ENCODE results near the gene MAP6. TPM values are rescaled to one million over a fixed set of nuclear protein-coding genes. Genes with fewer than 3 reads are reported as not detected.

Gene MAP6
- total RNA-seq, 1 donor from 2014 or later, result 3.3 TPM

DNA sequence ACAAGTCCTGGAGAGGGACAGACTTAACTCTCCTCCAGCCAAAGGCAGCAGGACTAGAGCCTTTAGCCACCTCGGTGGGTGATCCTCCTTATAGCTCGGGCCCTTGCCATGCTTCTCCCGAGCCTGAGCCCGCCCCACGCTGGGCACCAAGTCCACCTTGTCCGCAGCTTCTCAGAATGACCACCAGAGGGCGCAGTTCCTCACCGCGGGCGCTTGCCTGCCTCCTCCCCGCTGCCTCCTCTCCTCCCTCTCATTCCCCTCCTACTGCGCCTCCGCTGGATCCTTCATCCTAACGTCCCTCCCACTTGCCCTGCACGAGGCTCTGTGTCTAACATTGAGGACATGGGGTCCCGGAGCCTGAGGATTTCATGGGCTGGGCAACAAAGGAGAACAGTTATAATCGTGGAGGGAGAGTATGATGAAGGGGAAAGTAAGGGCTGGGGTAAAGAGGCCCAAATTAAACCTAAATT is 37.5 kb upstream of the MAP6 start:
- Histone ChIP-seq H3K27me3 (ENCODE audit: control insufficient read depth, insufficient read depth, low read length) (no peaks in the 10 kb centered on the region), H3K36me3 (ENCODE audit: control insufficient read depth, insufficient read depth, low read length) (no peaks in the 10 kb centered on the region), H3K4me3 (ENCODE audit: low read depth, low read length) (no peak overlapping the region)
- TF ChIP-seq, protein P1, sequence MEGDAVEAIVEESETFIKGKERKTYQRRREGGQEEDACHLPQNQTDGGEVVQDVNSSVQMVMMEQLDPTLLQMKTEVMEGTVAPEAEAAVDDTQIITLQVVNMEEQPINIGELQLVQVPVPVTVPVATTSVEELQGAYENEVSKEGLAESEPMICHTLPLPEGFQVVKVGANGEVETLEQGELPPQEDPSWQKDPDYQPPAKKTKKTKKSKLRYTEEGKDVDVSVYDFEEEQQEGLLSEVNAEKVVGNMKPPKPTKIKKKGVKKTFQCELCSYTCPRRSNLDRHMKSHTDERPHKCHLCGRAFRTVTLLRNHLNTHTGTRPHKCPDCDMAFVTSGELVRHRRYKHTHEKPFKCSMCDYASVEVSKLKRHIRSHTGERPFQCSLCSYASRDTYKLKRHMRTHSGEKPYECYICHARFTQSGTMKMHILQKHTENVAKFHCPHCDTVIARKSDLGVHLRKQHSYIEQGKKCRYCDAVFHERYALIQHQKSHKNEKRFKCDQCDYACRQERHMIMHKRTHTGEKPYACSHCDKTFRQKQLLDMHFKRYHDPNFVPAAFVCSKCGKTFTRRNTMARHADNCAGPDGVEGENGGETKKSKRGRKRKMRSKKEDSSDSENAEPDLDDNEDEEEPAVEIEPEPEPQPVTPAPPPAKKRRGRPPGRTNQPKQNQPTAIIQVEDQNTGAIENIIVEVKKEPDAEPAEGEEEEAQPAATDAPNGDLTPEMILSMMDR (IDR thresholded peaks at IDR 0.05; ENCODE audit: insufficient read depth, low read length, poor library complexity, severe bottlenecking), result peak; percentile 94
- no peak for DNase-seq (ENCODE audit: low read depth)

DNA sequence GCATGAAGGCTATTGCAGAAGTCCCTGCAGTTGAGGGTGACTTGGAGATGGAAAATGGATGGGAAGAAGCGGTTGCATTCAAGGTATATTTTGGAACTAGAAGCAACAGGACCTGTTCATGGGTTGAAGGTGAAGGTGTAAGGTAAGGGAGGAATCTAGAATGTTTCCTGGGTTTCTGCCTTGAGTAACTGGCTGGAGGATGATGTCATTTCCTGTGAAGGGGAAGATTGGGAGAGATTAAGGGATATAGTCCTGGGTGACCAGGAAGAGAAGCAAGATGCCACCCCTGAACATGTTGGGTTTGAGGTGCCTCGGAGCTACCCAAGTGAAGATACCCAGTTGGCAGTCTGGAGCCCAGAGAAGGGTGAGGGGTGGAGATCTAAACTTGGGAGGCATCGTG is 36.7 kb upstream of the MAP6 start:
- DNase-seq (ENCODE audit: low read depth), result no peak
- Histone ChIP-seq H3K4me3 (ENCODE audit: low read depth, low read length) (no peak overlapping the region), H3K36me3 (ENCODE audit: control insufficient read depth, insufficient read depth, low read length) (no peaks in the 10 kb centered on the region)

DNA sequence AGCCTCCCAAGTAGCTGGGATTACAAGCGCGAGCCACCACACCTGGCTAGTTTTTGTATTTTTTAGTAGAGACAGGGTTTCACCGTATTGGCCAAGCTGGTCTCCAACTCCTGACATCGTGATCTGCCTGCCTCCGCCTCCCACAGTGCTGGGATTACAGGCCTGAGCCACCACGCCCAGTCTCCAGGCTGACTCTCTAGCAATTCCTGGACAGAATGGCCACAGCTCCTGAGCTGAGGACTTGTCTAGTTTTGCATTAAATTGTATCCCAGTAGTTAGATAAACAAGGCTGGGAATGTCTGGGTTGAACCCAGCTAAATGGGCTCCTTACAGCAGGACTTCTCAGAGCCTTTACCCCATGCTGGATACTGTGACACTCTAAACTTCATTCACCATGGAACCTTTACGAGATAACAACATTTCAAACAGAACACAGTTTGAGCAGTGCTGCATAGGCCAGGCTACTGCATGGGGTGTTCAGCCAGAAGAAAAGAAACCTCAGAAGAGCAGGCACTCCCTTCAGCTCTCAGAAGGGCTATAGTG is 34.9 kb upstream of the MAP6 start:
- Histone ChIP-seq H3K4me3 (ENCODE audit: low read depth, low read length) (no peak overlapping the region), H3K27me3 (ENCODE audit: control insufficient read depth, insufficient read depth, low read length) (no peaks in the 10 kb centered on the region)

More for the DNA sequence above, 36.7 kb upstream of the MAP6 start:
- H3K27me3 ChIP-seq (ENCODE audit: control insufficient read depth, insufficient read depth, low read length), result no peaks in the 10 kb centered on the region
- TF ChIP-seq, protein P1 (IDR thresholded peaks at IDR 0.05; ENCODE audit: insufficient read depth, low read length, poor library complexity, severe bottlenecking), result no peak

DNA sequence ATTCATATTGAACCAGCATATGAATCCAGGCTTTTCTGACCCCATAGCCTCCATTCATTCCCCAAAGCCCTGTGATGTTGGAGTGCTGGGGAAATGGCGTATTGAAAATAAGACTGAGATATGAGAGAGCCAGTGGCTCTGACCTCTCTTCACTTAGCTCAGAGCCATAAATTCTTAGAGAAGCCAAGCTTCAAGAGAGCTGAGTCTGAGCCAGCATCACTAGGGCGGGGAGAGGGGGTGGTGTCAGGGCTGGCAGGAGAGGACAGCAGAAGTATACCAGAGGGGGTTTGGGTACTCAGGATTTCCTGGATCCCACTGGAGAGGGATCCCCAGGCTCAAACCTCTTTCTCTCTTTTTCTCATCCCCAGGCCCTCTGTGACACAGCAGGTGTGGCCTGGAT is 32.1 kb upstream of the MAP6 start:
- DNase-seq (ENCODE audit: low read depth), result no peak
- Histone ChIP-seq H3K27me3 (ENCODE audit: control insufficient read depth, insufficient read depth, low read length) (no peaks in the 10 kb centered on the region), H3K36me3 (ENCODE audit: control insufficient read depth, insufficient read depth, low read length) (no peaks in the 10 kb centered on the region), H3K4me3 (ENCODE audit: low read depth, low read length) (no peak overlapping the region)
- TF ChIP-seq, protein P1 (IDR thresholded peaks at IDR 0.05; ENCODE audit: insufficient read depth, low read length, poor library complexity, severe bottlenecking), result no peak

More for the DNA sequence above, 34.9 kb upstream of the MAP6 start:
- H3K36me3 ChIP-seq (ENCODE audit: control insufficient read depth, insufficient read depth, low read length), result no peaks in the 10 kb centered on the region
- TF ChIP-seq, protein P1 (IDR thresholded peaks at IDR 0.05; ENCODE audit: insufficient read depth, low read length, poor library complexity, severe bottlenecking), result no peak
- DNase-seq (ENCODE audit: low read depth), result no peak

DNA sequence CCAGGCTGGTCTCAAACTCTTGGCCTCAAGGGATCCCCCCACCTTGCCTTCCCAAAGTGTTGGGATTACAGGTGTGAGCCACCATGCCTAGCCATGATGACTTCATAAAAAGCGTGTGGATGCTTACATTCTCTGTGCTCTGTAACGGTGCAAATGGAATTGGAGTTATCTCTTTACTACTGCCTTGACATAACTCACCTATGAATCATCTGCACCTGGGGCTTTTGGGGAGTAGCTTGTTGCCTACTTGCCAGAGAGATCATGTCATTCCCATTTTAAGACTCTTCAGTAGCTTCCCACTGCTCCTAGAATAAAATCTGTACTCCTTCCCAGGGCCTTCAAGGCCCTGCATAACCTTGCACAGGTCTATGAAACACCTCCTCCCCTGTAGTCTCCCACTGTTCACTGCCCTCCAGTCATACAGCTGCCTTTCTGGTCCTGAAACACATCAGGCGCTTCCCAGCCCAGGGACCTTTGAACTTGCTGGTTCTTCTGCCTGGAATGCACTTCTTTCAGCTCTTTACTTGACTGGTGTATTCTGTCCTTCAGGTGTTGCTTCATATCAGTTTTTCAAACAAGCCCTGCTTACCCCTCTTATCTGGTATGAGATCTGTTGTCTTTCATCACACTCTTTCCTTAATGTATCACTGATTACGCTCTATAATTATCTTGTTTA is 29.2 kb upstream of the MAP6 start:
- H3K36me3 ChIP-seq (ENCODE audit: control insufficient read depth, insufficient read depth, low read length), result no peaks in the 10 kb centered on the region
- DNase-seq (ENCODE audit: low read depth), result no peak
- H3K4me3 ChIP-seq (ENCODE audit: low read depth, low read length), result no peak overlapping the region

More for the DNA sequence above, 29.2 kb upstream of the MAP6 start:
- H3K27me3 ChIP-seq (ENCODE audit: control insufficient read depth, insufficient read depth, low read length), result no peaks in the 10 kb centered on the region
- TF ChIP-seq, protein P1 (IDR thresholded peaks at IDR 0.05; ENCODE audit: insufficient read depth, low read length, poor library complexity, severe bottlenecking), result no peak

Measured in kidney epithelial cell (primary cell).